NB4 (cell line): Measurements from ENCODE around the gene CUL9.

Experiments used
- CTCF ChIP-seq: IDR thresholded peaks from one replicate; pipeline ENCODE4 v1.5.1; 2012; ENCODE audit warnings: low read depth, low read length
- POLR2A ChIP-seq: IDR thresholded peaks from 2 replicates; pipeline ENCODE4 v1.6.1; 2011; ENCODE audit warnings: mild to moderate bottlenecking; ENCODE audit not compliant: insufficient read length; ENCODE audit errors: extremely low read depth

GRCh38 chr6:43149265-43149664 is 32.7 kb upstream of the CUL9 start:
- TF ChIP-seq POLR2A, result no peak
- no peak for TF ChIP-seq CTCF
